H1 (cell line): ENCODE results near the gene SYNDIG1. TPM values are rescaled to one million over a fixed set of nuclear protein-coding genes. Genes with fewer than 3 reads are reported as not detected.

Experiments used
- CTCF ChIA-PET: fragments of 300-600 bp; sonication (Branson Sonifier 250); formaldehyde crosslinking; loops from one replicate; lab custom pipeline; 2021; ENCODE audit not compliant: partially characterized antibody; lab: Charles Lee
- POLR2A ChIA-PET: fragments of 300-600 bp; sonication (Branson Sonifier 250); formaldehyde crosslinking; loops from one replicate; lab custom pipeline; 2021; ENCODE audit warnings: inconsistent platforms; ENCODE audit not compliant: partially characterized antibody; lab: Charles Lee
- DNase-seq, 2 experiments: peaks; one replicate each; pipeline versions ENCODE4 v3.0.0 to v3.0.0-alpha.2; 2010 to 2022; ENCODE audit warnings: low spot score in 2 of 2, low read depth in 1 of 2, mixed read lengths in 1 of 2
- FAIRE-seq: peaks from 2 replicates; lab custom pipeline; 2011; peaks lifted over from hg19 to GRCh38; lab: Jason Lieb, UNC
- H2AFZ ChIP-seq: 2 replicates; pipeline ENCODE4 v1.8.1; 2012; ENCODE audit warnings: low read length, inconsistent platforms
- H2AK5ac ChIP-seq: 2 replicates; pipeline ENCODE4 v1.6.1; 2013; ENCODE audit warnings: low read depth, low read length
- H2BK120ac ChIP-seq: replicated peaks from 2 replicates; pipeline ENCODE3; 2013; ENCODE audit warnings: low read depth, low read length, inconsistent platforms
- H2BK12ac ChIP-seq: 2 replicates; pipeline ENCODE4 v1.6.1; 2013; ENCODE audit warnings: low read depth, low read length
- H2BK15ac ChIP-seq: 2 replicates; pipeline ENCODE4 v1.6.1; 2013; ENCODE audit warnings: low read length
- H2BK20ac ChIP-seq: 2 replicates; pipeline ENCODE4 v1.6.1; 2013; ENCODE audit warnings: low read length
- H2BK5ac ChIP-seq: 2 replicates; pipeline ENCODE4 v1.6.1; 2013; ENCODE audit warnings: low read depth, low read length
- H3K14ac ChIP-seq: 2 replicates; pipeline ENCODE4 v1.6.1; 2013; ENCODE audit warnings: inconsistent platforms; ENCODE audit not compliant: insufficient read length
- H3K18ac ChIP-seq: 2 replicates; pipeline ENCODE4 v1.6.1; 2013; ENCODE audit warnings: low read length; ENCODE audit errors: extremely low read depth
- H3K23ac ChIP-seq: 2 replicates; pipeline ENCODE4 v1.6.1; 2013; ENCODE audit warnings: inconsistent platforms; ENCODE audit not compliant: insufficient read length
- H3K23me2 ChIP-seq: 2 replicates; pipeline ENCODE4 v1.6.1; 2013; ENCODE audit warnings: low read depth, low read length
- H3K27ac ChIP-seq: 2 replicates; pipeline ENCODE4 v1.6.1; 2011; ENCODE audit warnings: low read depth, low read length, inconsistent platforms
- H3K27me3 ChIP-seq, 4 experiments: replicated peaks in 1 of 4; 1 replicate in 1 of 4; 2 replicates in 3 of 4; pipeline versions ENCODE4 v1.6.1 to v1.8.1; 2011 to 2013; ENCODE audit warnings: low read length in 3 of 4, mild to moderate bottlenecking in 3 of 4, inconsistent platforms in 2 of 4, mixed read lengths in 2 of 4, moderate library complexity in 1 of 4; ENCODE audit not compliant: control insufficient read depth in 3 of 4, insufficient read depth in 3 of 4; ENCODE audit errors: extremely low read depth in 1 of 4
- H3K36me3 ChIP-seq, 4 experiments: 2 replicates each; pipeline versions ENCODE4 v1.6.1 to v1.8.1; 2011 to 2013; ENCODE audit warnings: mild to moderate bottlenecking in 4 of 4, low read length in 3 of 4, moderate library complexity in 2 of 4, control low read depth in 1 of 4, inconsistent platforms in 1 of 4; ENCODE audit not compliant: insufficient read depth in 4 of 4, control insufficient read depth in 2 of 4
- H3K4ac ChIP-seq: replicated peaks from 2 replicates; pipeline ENCODE3; 2013; ENCODE audit warnings: low read length, low read depth, mixed read lengths, inconsistent platforms; ENCODE audit not compliant: insufficient read length
- H3K4me1 ChIP-seq, 4 experiments: replicated peaks in 1 of 4; 1 replicate in 1 of 4; 2 replicates in 3 of 4; pipeline versions ENCODE4 v1.6.1 to v1.8.1; 2011 to 2013; ENCODE audit warnings: low read length in 3 of 4, inconsistent platforms in 2 of 4, mixed read lengths in 1 of 4; ENCODE audit not compliant: insufficient read depth in 4 of 4, control insufficient read depth in 3 of 4
- H3K4me2 ChIP-seq, 2 experiments: 2 replicates each; pipeline versions ENCODE4 v1.6.1 to v1.8.1; 2011 to 2013; ENCODE audit warnings: low read depth in 2 of 2, low read length in 2 of 2, control low read depth in 1 of 2, inconsistent platforms in 1 of 2, mild to moderate bottlenecking in 1 of 2; ENCODE audit not compliant: insufficient read depth in 1 of 2
- H3K4me3 ChIP-seq, 4 experiments: fragments of 200-600, 300-600 bp in 1 of 4; sonication (generic), shearing (Covaris generic), sonication (Bioruptor Twin) in 1 of 4; 2 replicates each; pipeline versions ENCODE4 v1.5.1 to v1.8.1; 2011 to 2016; ENCODE audit warnings: low read length in 4 of 4, low read depth in 3 of 4, control low read depth in 2 of 4, inconsistent platforms in 2 of 4, mild to moderate bottlenecking in 2 of 4, mixed read lengths in 1 of 4, moderate library complexity in 1 of 4; ENCODE audit not compliant: insufficient read depth in 2 of 4; ENCODE audit errors: extremely low read depth in 1 of 4
- H3K56ac ChIP-seq: replicated peaks from 2 replicates; pipeline ENCODE3; 2013; ENCODE audit warnings: low read depth, mild to moderate bottlenecking, mixed read lengths, low read length, inconsistent platforms; ENCODE audit not compliant: insufficient read length
- H3K79me1 ChIP-seq: 2 replicates; pipeline ENCODE4 v1.6.1; 2013; ENCODE audit warnings: low read depth, low read length, control low read depth
- H3K79me2 ChIP-seq, 2 experiments: 2 replicates each; pipeline versions ENCODE4 v1.6.1 to v1.8.1; 2012 to 2013; ENCODE audit warnings: low read length in 2 of 2, mild to moderate bottlenecking in 2 of 2, inconsistent platforms in 1 of 2; ENCODE audit not compliant: insufficient read depth in 2 of 2, control insufficient read depth in 1 of 2
- H3K9ac ChIP-seq, 4 experiments: replicated peaks in 1 of 4; 1 replicate in 1 of 4; 2 replicates in 3 of 4; pipeline versions ENCODE4 v1.6.1 to v1.8.1; 2011 to 2013; ENCODE audit warnings: low read depth in 3 of 4, low read length in 3 of 4, control low read depth in 2 of 4, mild to moderate bottlenecking in 2 of 4, moderate library complexity in 2 of 4, inconsistent platforms in 1 of 4; ENCODE audit errors: extremely low read depth in 1 of 4
- H3K9me3 ChIP-seq, 2 experiments: 2 replicates each; pipeline versions ENCODE4 v1.6.1 to v1.8.1; 2012 to 2013; ENCODE audit warnings: mild to moderate bottlenecking in 2 of 2, moderate library complexity in 2 of 2, control low read depth in 1 of 2, inconsistent platforms in 1 of 2, low read depth in 1 of 2, low read length in 1 of 2, mixed read lengths in 1 of 2; ENCODE audit not compliant: insufficient read depth in 2 of 2
- H4K20me1 ChIP-seq, 2 experiments: replicated peaks in 1 of 2; 2 replicates each; pipeline versions ENCODE3 to v1.8.1; 2011 to 2013; ENCODE audit warnings: inconsistent platforms in 2 of 2, low read length in 2 of 2, mild to moderate bottlenecking in 1 of 2; ENCODE audit not compliant: insufficient read depth in 2 of 2, control insufficient read depth in 1 of 2
- H4K5ac ChIP-seq: 2 replicates; pipeline ENCODE4 v1.6.1; 2013; ENCODE audit warnings: low read length, low read depth, mixed read lengths, inconsistent platforms; ENCODE audit not compliant: insufficient read length
- H4K8ac ChIP-seq: 2 replicates; pipeline ENCODE4 v1.8.0; 2013; ENCODE audit warnings: mild to moderate bottlenecking, moderate library complexity, low read length, inconsistent platforms; ENCODE audit not compliant: insufficient read depth; ENCODE audit errors: extremely low read depth
- H4K91ac ChIP-seq: replicated peaks from 2 replicates; pipeline ENCODE3; 2013; ENCODE audit warnings: low read length, mixed read lengths, inconsistent platforms; ENCODE audit not compliant: insufficient read length
- NRF1 ChIP-seq: IDR thresholded peaks from 2 replicates; pipeline ENCODE4 v1.6.1; 2011; ENCODE audit warnings: mild to moderate bottlenecking, low read depth, low read length, improper control_type of control experiment
- RNF2 ChIP-seq: fragments of 200-900, 300-1000 bp; sonication (generic); IDR thresholded peaks from 2 replicates; pipeline ENCODE4 v1.7.1; 2016; ENCODE audit warnings: borderline replicate concordance, low read depth, mild to moderate bottlenecking, antibody characterized with exemption, low read length; ENCODE audit not compliant: poor library complexity, severe bottlenecking; ENCODE audit errors: missing control alignments
- TAF7 ChIP-seq: optimal IDR thresholded peaks from 2 replicates; pipeline ENCODE3; 2011; ENCODE audit warnings: low read depth, mild to moderate bottlenecking, inconsistent platforms, low read length, moderate library complexity, borderline replicate concordance
- WGBS, 2 experiments: shearing (Covaris generic) in 1 of 2; methylation state at CpG; one replicate each; pipeline versions ENCODE4 v1.1.6 to v1.1.7; 2013 to 2015; ENCODE audit warnings: low lambda C conversion rate in 2 of 2, mixed read lengths in 2 of 2, inconsistent platforms in 1 of 2, low coverage in 1 of 2, missing lambda C conversion rate in 1 of 2; ENCODE audit not compliant: insufficient replicate concordance in 2 of 2, insufficient coverage in 1 of 2, insufficient read length in 1 of 2; ENCODE audit errors: extremely low coverage in 1 of 2, missing lambda C conversion rate in 1 of 2; 5-methylcytosine and 5-hydroxymethylcytosine counted together
- polyA plus RNA-seq, 7 experiments: library from polyadenylated mRNA; depleted of rRNA in 3 of 7; stranded (reverse) in 5 of 7; unstranded in 2 of 7; fragments of >200 nt in 5 of 7; fragments of 200-250 nt in 2 of 7; gene quantifications; 1 replicate in 5 of 7; 2 replicates in 1 of 7; 4 replicates in 1 of 7; pipeline versions ENCODE4 v1.2.1 to v1.2.3, GENCODE V29; 2011 to 2013; ENCODE audit warnings: missing spikeins in 2 of 7, mixed read lengths in 2 of 7
- total RNA-seq: library from RNA; stranded (reverse); fragmentation: NEBNext Ultra II Directional; extraction: Animal tissue kit (Norgen Biotek cat#: 25700); gene quantifications from 2 replicates; pipeline ENCODE4 v1.2.1, GENCODE V29; 2021
- TF ChIP-seq, protein P1 (sequence below): IDR thresholded peaks from 2 replicates; pipeline ENCODE4 v1.6.1; 2012; ENCODE audit warnings: inconsistent platforms

SYNDIG1 gene
- total and polyA plus RNA-seq, 2 of the 8 experiments (the other 6 are each of a cell fraction or from before 2014, with no cell fraction given) = 6.5 to 7.8 TPM

DNA sequence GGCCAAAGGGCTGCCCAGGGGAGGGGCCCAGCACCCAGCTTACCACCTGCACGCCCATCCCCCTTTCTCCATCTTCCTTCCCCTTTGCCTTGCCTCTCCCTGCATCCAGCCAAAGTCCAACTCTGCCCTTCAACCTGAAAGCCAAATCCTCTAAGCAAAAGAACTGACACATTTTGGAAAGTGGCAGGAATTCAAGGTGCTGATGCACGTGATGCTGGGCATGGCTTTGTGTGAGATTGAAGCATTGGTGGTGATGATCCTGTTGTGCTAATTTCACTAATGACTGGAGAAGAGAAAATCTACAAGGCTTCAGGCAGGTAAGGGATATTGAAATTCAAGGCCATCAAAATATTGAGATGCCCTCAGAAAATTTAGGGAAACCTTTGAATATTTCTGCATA lies 23.3 kb downstream of the SYNDIG1 start:
- H4K5ac ChIP-seq = no peak overlapping the region
- 64% methylated on average over 2 of the region's 2 CpGs; no CpG with 5 or more reads in 1 of the 2 experiments for WGBS, 2 experiments
- no peak overlapping the region for H2BK15ac ChIP-seq
- no peak overlapping the region for H2AFZ ChIP-seq
- H3K79me2 ChIP-seq = peaks cover 0 to 12% of the 10 kb centered on the region in 2 experiments; a peak in 2 of 4 replicates
- H4K8ac ChIP-seq = no peak overlapping the region
- no peaks in the 10 kb centered on the region for H3K9me3 ChIP-seq
- H2BK120ac ChIP-seq = no peak overlapping the region
- H4K20me1 ChIP-seq = peaks cover 1 to 11% of the 10 kb centered on the region in 2 experiments
- H3K9ac ChIP-seq = no peak overlapping the region; a peak in 1 of 7 replicates
- H2BK5ac ChIP-seq = no peak overlapping the region
- peaks cover 0 to 15% (median 5%) of the 10 kb centered on the region in 4 experiments; a peak in 3 of 8 replicates for H3K36me3 ChIP-seq
- H3K23ac ChIP-seq = no peak overlapping the region
- H3K18ac ChIP-seq = no peak overlapping the region; the same call in 1 of the 2 replicates
- H3K4ac ChIP-seq = no peak overlapping the region
- no peak overlapping the region for H4K91ac ChIP-seq
- no peak overlapping the region for H3K27ac ChIP-seq
- no peak overlapping the region for H3K56ac ChIP-seq
- H2AK5ac ChIP-seq = no peak overlapping the region
- H3K4me3 ChIP-seq = 0 out of 8 replicates have a peak overlapping the region, but pooled peaks of 1 of the 4 experiments have one; percentile 7
- POLR2A ChIA-PET = interaction anchor here (1.1 to 1.2 kb wide), 2 partner anchors 23 to 45 kb away, joined by 3 to 4 read pairs; no protein-coding TSS in a partner anchor
- FAIRE-seq (no peak), DNase-seq (no peak)
- H3K23me2 ChIP-seq = peaks cover 4% of the 10 kb centered on the region; the same call in 1 of the 2 replicates
- CTCF ChIA-PET = interaction anchor here (1.1 to 2.4 kb wide), 6 partner anchors 11 to 189 kb away, joined by 3 to 6 read pairs (median 3); no protein-coding TSS in a partner anchor
- H2BK20ac ChIP-seq = no peak overlapping the region
- H3K4me2 ChIP-seq = peak overlapping the region; percentile 7 to 70; a peak in 2 of 4 replicates
- no peak overlapping the region for H2BK12ac ChIP-seq
- peaks cover 4% of the 10 kb centered on the region; the same call in 1 of the 2 replicates for H3K79me1 ChIP-seq
- no peaks in the 10 kb centered on the region for H3K27me3 ChIP-seq
- H3K14ac ChIP-seq = no peak overlapping the region
- peaks cover 8 to 23% (median 18%) of the 10 kb centered on the region in 4 experiments for H3K4me1 ChIP-seq
- TF ChIP-seq TAF7 (no peak), RNF2 (no peak), NRF1 (no peak)
- TF ChIP-seq, protein P1, sequence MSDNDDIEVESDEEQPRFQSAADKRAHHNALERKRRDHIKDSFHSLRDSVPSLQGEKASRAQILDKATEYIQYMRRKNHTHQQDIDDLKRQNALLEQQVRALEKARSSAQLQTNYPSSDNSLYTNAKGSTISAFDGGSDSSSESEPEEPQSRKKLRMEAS = no peak
